GM12892 (cell line): ENCODE measurements around the gene TTC38.
"Not testable (repeated sequence)": the region's sequence is repeated elsewhere in the genome, so short reads cannot be mapped to it uniquely, and the experiment has no call there.

Experiments used
- DNase-seq: peaks from one replicate; pipeline ENCODE4 v3.0.0; 2011; ENCODE audit not compliant: insufficient read length
- FAIRE-seq: peaks from 2 replicates; lab custom pipeline; 2011; peaks lifted over from hg19 to GRCh38; lab: Jason Lieb, UNC
- POLR2A ChIP-seq: IDR thresholded peaks from 2 replicates; pipeline ENCODE4 v1.6.1; 2011; ENCODE audit warnings: low read depth, low read length, control low read depth
- POLR2AphosphoS5 ChIP-seq: IDR thresholded peaks from 2 replicates; pipeline ENCODE4 v1.6.1; 2011; ENCODE audit warnings: low read depth, low read length, control low read depth
- TAF1 ChIP-seq: IDR thresholded peaks from 2 replicates; pipeline ENCODE4 v1.6.1; 2011; ENCODE audit warnings: low read depth, mild to moderate bottlenecking, control low read depth, low read length, borderline replicate concordance

Gene TTC38

GRCh38 chr22:46309526-46310085 is 41.8 kb downstream of the TTC38 start:
- no peak for FAIRE-seq
- no peak for DNase-seq
- TF ChIP-seq POLR2A (no peak), TAF1 (no peak), POLR2AphosphoS5 (no peak)

- TF ChIP-seq POLR2A (no peak), TAF1 (no peak), POLR2AphosphoS5 (no peak)
- DNase-seq (no peak), FAIRE-seq (no peak)
These were observed 44.2 kb downstream of the TTC38 start for GRCh38 chr22:46312056-46312455.

GRCh38 chr22:46312848-46313247 is 45.0 kb downstream of the TTC38 start:
- FAIRE-seq, result not testable (repeated sequence)

GRCh38 chr22:46315976-46316375 is 48.2 kb downstream of the TTC38 start:
- FAIRE-seq, result no peak

More at GRCh38 chr22:46312848-46313247, 45.0 kb downstream of the TTC38 start:
- not testable (repeated sequence) for DNase-seq

GRCh38 chr22:46317646-46318045 is 49.8 kb downstream of the TTC38 start:
- no peak for FAIRE-seq
- no peak for DNase-seq
- TF ChIP-seq POLR2AphosphoS5, result no peak
- no peak for TF ChIP-seq TAF1
- no peak for TF ChIP-seq POLR2A

More at GRCh38 chr22:46315976-46316375, 48.2 kb downstream of the TTC38 start:
- DNase-seq, result no peak
- no peak for TF ChIP-seq POLR2A
- no peak for TF ChIP-seq POLR2AphosphoS5
- no peak for TF ChIP-seq TAF1

GRCh38 chr22:46318576-46318975 is 50.8 kb downstream of the TTC38 start:
- TF ChIP-seq POLR2AphosphoS5, result no peak
- no peak for DNase-seq
- FAIRE-seq, result no peak

- no peak for FAIRE-seq
- TF ChIP-seq POLR2A, result no peak
- TF ChIP-seq POLR2AphosphoS5, result no peak
- TF ChIP-seq TAF1, result no peak
These were observed 51.5 kb downstream of the TTC38 start for GRCh38 chr22:46319319-46319718.

GRCh38 chr22:46320166-46320710 is 52.4 kb downstream of the TTC38 start:
- FAIRE-seq, result no peak
- DNase-seq, result no peak

More at GRCh38 chr22:46319319-46319718, 51.5 kb downstream of the TTC38 start:
- no peak for DNase-seq

GRCh38 chr22:46320716-46321386 is 53.0 kb downstream of the TTC38 start:
- FAIRE-seq, result no peak
- no peak for DNase-seq
- no peak for TF ChIP-seq TAF1
- no peak for TF ChIP-seq POLR2AphosphoS5
- TF ChIP-seq POLR2A, result no peak

More at GRCh38 chr22:46320166-46320710, 52.4 kb downstream of the TTC38 start:
- TF ChIP-seq TAF1 (no peak), POLR2AphosphoS5 (no peak), POLR2A (no peak)

- DNase-seq (no peak), FAIRE-seq (no peak)
- TF ChIP-seq TAF1 (no peak), POLR2A (no peak), POLR2AphosphoS5 (no peak)
These were observed 54.9 kb downstream of the TTC38 start for GRCh38 chr22:46322711-46323110.

- TF ChIP-seq TAF1 (no peak), POLR2A (no peak), POLR2AphosphoS5 (no peak)
- FAIRE-seq (no peak), DNase-seq (no peak)
These were observed 55.4 kb downstream of the TTC38 start for GRCh38 chr22:46323162-46323561.
